Measurements from ENCODE around the gene CFAP61. TPM values are rescaled to one million over a fixed set of nuclear protein-coding genes. Genes with fewer than 3 reads are reported as not detected.
A peak's percentile ranks its signal among the peaks of the same experiment; 100 is the strongest.

The CFAP61 gene
- total and polyA plus RNA-seq, 7 donors = 8.3 to 59.4 (median 24.5) TPM

DNA sequence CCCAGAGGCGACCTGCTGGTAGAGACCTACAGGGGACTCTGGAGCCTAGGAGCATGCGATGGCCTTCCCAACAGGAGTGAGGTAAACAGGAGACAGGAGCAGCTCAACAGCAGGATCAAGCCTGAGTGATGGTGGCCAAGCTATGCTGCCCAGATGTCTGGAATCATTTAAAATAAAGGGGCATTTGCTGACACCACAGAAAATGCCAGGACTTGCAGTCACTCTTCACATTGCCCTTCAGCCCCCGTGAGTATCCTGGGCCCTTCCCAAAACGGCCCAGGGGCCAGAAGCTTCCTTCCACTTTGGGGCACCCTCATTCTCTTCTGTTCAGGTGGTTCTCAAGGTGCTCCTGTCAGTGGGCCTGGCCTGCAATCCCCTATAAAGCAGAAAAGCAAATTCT, 338.8 kb downstream of the CFAP61 start:
- WGBS, 3 donors = 89 to 91% (median 90%) methylated on average over 4 of the region's 4 CpGs
- no peak overlapping the region for H3K4me3 ChIP-seq
- peaks cover 5 to 73% of the 10 kb centered on the region in 2 donors for H3K36me3 ChIP-seq (ENCODE audit: insufficient read depth in 1 of 2, low read depth in 1 of 2)
- H3K27ac ChIP-seq = no peak overlapping the region
- H3K27me3 ChIP-seq (ENCODE audit: insufficient read depth in 3 of 3, low read length in 2 of 3) = no peaks in the 10 kb centered on the region
- no peak for ATAC-seq
- no peaks in the 10 kb centered on the region for H3K4me1 ChIP-seq
- no peak for TF ChIP-seq CTCF (IDR thresholded peaks at IDR 0.05)
- H3K9me3 ChIP-seq = no peaks in the 10 kb centered on the region
- intact Hi-C loops (cut with DNase I) = no loop called here
- DNase-seq = no peak

DNA sequence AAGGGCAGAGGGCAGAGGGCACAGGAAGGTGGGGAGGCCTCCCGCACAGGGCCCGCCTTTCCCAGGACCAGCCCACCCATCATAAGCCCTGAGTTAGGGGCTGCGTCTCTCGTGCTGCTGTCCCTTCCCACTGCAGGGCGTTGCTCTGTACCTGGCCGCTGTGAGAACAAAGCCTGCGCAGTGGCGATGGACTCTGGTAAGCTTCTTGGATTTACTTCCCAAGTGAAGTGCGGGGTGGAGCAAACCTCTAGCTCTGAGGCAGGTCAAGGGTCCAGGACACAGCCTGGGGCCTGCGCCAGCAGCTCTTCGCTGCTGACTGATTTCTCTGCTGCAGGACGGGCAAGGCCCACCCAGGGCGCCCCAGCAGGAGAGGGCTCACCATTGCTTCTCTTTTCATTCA, 339.4 kb downstream of the CFAP61 start:
- Histone ChIP-seq H3K27ac (no peak overlapping the region), H3K27me3 (ENCODE audit: insufficient read depth in 3 of 3, low read length in 2 of 3) (no peaks in the 10 kb centered on the region), H3K36me3 (ENCODE audit: insufficient read depth in 1 of 2, low read depth in 1 of 2) (peaks cover 5 to 80% of the 10 kb centered on the region in 2 donors), H3K4me3 (no peak overlapping the region), H3K9me3 (no peaks in the 10 kb centered on the region), H3K4me1 (no peaks in the 10 kb centered on the region)
- ATAC-seq (no peak), DNase-seq (no peak)
- intact Hi-C loops (cut with DNase I) = no loop called here
- no peak for TF ChIP-seq CTCF (IDR thresholded peaks at IDR 0.05)
- WGBS, 3 donors = 93% methylated on average over 13 of the region's 13 CpGs

DNA sequence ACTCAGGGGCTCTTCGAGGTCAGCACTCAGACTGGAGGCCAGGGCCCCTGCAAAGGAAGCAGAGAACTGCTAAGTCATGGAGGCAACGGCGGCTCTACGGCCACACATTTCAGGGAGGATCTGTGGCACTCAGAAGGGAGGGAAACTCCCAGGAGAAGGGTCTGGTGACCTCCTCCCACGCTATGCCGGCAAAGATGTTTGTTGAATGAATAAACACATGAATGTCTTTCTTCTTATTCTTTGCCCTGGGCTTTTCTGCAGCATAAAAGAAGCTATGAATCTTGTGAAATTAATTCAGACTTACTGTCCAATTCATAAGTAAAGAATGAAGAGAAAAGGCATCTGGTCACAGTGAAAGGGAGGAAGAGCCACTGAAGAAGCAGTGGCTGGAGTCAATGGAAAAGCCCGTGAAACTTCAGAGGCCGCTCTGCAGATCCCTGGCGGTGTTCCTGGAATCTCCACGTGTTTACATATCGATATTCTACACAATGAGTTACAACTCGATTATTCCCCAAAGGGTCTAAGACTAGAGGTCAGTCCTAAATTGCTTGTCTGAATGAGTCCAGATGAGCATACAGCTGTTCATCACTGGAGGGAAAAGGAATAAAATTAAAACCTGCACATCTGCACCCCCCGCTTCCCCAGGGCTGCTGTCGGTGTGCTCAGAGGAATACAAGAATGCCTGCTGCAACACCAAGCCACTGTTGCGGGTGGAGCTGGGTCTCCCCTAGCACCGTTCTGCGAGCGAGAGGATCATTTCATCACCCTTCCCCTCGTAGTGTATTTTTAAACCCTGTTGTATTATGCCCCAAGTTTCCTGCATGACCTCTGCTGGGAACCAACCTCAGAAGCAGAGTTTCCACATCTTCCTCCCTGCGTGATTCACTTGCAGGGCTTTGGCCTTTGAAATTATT, 341.1 kb downstream of the CFAP61 start:
- intact Hi-C loops (cut with DNase I) = no loop called here
- H3K27ac ChIP-seq = no peak overlapping the region
- H3K4me3 ChIP-seq = no peak overlapping the region
- peak in 2 of 4 donors; percentile 12 to 29 for ATAC-seq
- peaks cover 5 to 85% of the 10 kb centered on the region in 2 donors for H3K36me3 ChIP-seq (ENCODE audit: insufficient read depth in 1 of 2, low read depth in 1 of 2)
- 70 to 75% (median 72%) methylated on average over 20 of the region's 20 CpGs for WGBS, 3 donors
- no peaks in the 10 kb centered on the region for H3K4me1 ChIP-seq
- no peaks in the 10 kb centered on the region for H3K27me3 ChIP-seq (ENCODE audit: insufficient read depth in 3 of 3, low read length in 2 of 3)
- no peak for TF ChIP-seq CTCF (IDR thresholded peaks at IDR 0.05)
- no peaks in the 10 kb centered on the region for H3K9me3 ChIP-seq
- DNase-seq = no peak

DNA sequence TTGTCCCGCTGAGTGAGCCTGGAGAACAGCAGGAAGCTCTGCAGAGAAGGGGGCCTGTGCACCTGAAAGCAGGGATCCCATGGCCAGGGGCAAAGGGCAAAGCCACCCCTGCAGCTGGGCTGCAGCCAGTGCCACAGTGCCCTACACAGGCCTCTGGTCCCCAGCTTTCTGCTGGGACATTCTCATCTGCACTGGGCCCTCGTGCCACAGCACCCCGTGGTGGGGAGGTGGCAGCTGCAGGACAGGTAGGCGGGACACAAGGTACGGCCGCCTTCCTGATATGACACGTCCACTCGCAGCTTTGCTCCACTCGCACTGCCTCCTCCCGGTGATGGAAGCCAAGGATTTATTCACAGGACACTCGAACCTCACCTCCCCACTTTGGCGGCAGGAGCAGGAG, 342.8 kb downstream of the CFAP61 start:
- peaks cover 5 to 76% of the 10 kb centered on the region in 2 donors for H3K36me3 ChIP-seq (ENCODE audit: insufficient read depth in 1 of 2, low read depth in 1 of 2)
- WGBS, 3 donors = 92 to 94% (median 93%) methylated on average over 11 to 12 of the region's 12 CpGs

More for the DNA sequence above, 342.8 kb downstream of the CFAP61 start:
- DNase-seq (no peak), ATAC-seq (no peak)
- Histone ChIP-seq H3K4me3 (no peak overlapping the region), H3K4me1 (no peaks in the 10 kb centered on the region), H3K27ac (no peak overlapping the region), H3K27me3 (ENCODE audit: insufficient read depth in 3 of 3, low read length in 2 of 3) (no peaks in the 10 kb centered on the region), H3K9me3 (no peaks in the 10 kb centered on the region)
- intact Hi-C loops (cut with DNase I) = no loop called here
- TF ChIP-seq CTCF (IDR thresholded peaks at IDR 0.05) = no peak

All from psoas muscle (tissue), 8 donors.